ENCODE results near the gene DNAJB1. TPM values are rescaled to one million over a fixed set of nuclear protein-coding genes. Genes with fewer than 3 reads are reported as not detected.
A peak's percentile ranks its signal among the peaks of the same experiment; 100 is the strongest.

Gene DNAJB1
- total and polyA plus RNA-seq, 7 donors, result 44.6 to 118 (median 69.3) TPM

GRCh38 chr19:14561847-14562351, 43.7 kb upstream of the DNAJB1 start:
- H3K36me3 ChIP-seq, result peaks cover 0 to 27% (median 4%) of the 10 kb centered on the region in 4 donors
- intact Hi-C loops (cut with DNase I), result no loop called here
- H3K27me3 ChIP-seq, result no peaks in the 10 kb centered on the region
- no peak for DNase-seq
- H3K27ac ChIP-seq, result peak overlapping the region; percentile 27 to 56 (median 34)
- no peak overlapping the region for H3K4me3 ChIP-seq
- H3K9me3 ChIP-seq, result no peaks in the 10 kb centered on the region
- peaks cover 0 to under 1% (median under 1%) of the 10 kb centered on the region in 4 donors for H3K4me1 ChIP-seq
- 77 to 83% methylated on average over 22 of the region's 22 CpGs for WGBS, 2 donors
- TF ChIP-seq POLR2A (IDR thresholded peaks at IDR 0.05), result no peak
- no peak for TF ChIP-seq EP300 (IDR thresholded peaks at IDR 0.05)
- TF ChIP-seq CTCF (IDR thresholded peaks at IDR 0.05), result no peak
- TF ChIP-seq POLR2AphosphoS5 (IDR thresholded peaks at IDR 0.05), result no peak

GRCh38 chr19:14561249-14561648, 43.1 kb upstream of the DNAJB1 start:
- WGBS, 2 donors, result 86 to 87% methylated on average over 8 of the region's 8 CpGs
- Histone ChIP-seq H3K27me3 (no peaks in the 10 kb centered on the region), H3K4me3 (no peak overlapping the region), H3K4me1 (peaks cover 0 to 7% (median 5%) of the 10 kb centered on the region in 4 donors), H3K9me3 (no peaks in the 10 kb centered on the region), H3K27ac (peak overlapping the region; percentile 14 to 56 (median 34)), H3K36me3 (peaks cover 0 to 22% (median 2%) of the 10 kb centered on the region in 4 donors)
- no peak for TF ChIP-seq CTCF (IDR thresholded peaks at IDR 0.05)
- no peak for TF ChIP-seq POLR2A (IDR thresholded peaks at IDR 0.05)
- TF ChIP-seq EP300 (IDR thresholded peaks at IDR 0.05), result no peak
- no peak for TF ChIP-seq POLR2AphosphoS5 (IDR thresholded peaks at IDR 0.05)
- DNase-seq, result no peak
- intact Hi-C loops (cut with DNase I), result no loop called here

- Histone ChIP-seq H3K9me3 (no peaks in the 10 kb centered on the region), H3K27me3 (no peaks in the 10 kb centered on the region), H3K4me3 (no peak overlapping the region), H3K27ac (peak overlapping the region in 1 of 4 donors; percentile 56), H3K36me3 (peaks cover 0 to 17% (median 0%) of the 10 kb centered on the region in 4 donors), H3K4me1 (peaks cover 0 to 9% (median 7%) of the 10 kb centered on the region in 4 donors)
- intact Hi-C loops (cut with DNase I), result no loop called here
- no peak for TF ChIP-seq POLR2A (IDR thresholded peaks at IDR 0.05)
- TF ChIP-seq CTCF (IDR thresholded peaks at IDR 0.05), result no peak
- TF ChIP-seq POLR2AphosphoS5 (IDR thresholded peaks at IDR 0.05), result no peak
- no peak for TF ChIP-seq EP300 (IDR thresholded peaks at IDR 0.05)
- WGBS, 2 donors, result 81 to 90% methylated on average over 6 of the region's 6 CpGs
- DNase-seq, result no peak
Measured at GRCh38 chr19:14560776-14561108, 42.5 kb upstream of the DNAJB1 start.

- Histone ChIP-seq H3K27ac (peak overlapping the region in 2 of 4 donors; percentile 14 to 56), H3K4me3 (no peak overlapping the region), H3K4me1 (peaks cover 0 to 9% (median 7%) of the 10 kb centered on the region in 4 donors), H3K27me3 (no peaks in the 10 kb centered on the region), H3K36me3 (peaks cover 0 to 11% (median 0%) of the 10 kb centered on the region in 4 donors), H3K9me3 (no peaks in the 10 kb centered on the region)
- TF ChIP-seq CTCF (IDR thresholded peaks at IDR 0.05) (no peak), EP300 (IDR thresholded peaks at IDR 0.05) (no peak), POLR2A (IDR thresholded peaks at IDR 0.05) (no peak), POLR2AphosphoS5 (IDR thresholded peaks at IDR 0.05) (no peak)
- no peak for DNase-seq
- intact Hi-C loops (cut with DNase I), result no loop called here
- WGBS, 2 donors, result 77 to 90% methylated on average over 28 of the region's 28 CpGs
Measured at GRCh38 chr19:14559916-14560775, 41.9 kb upstream of the DNAJB1 start.
